ENCODE results near the gene MYH11. TPM values are rescaled to one million over a fixed set of nuclear protein-coding genes. Genes with fewer than 3 reads are reported as not detected.
A peak's percentile ranks its signal among the peaks of the same experiment; 100 is the strongest.
"Not testable (repeated sequence)": the region's sequence is repeated elsewhere in the genome, so short reads cannot be mapped to it uniquely, and the experiment has no call there.

MYH11 gene
- polyA plus RNA-seq, 1 donor = 11.2 TPM

DNA sequence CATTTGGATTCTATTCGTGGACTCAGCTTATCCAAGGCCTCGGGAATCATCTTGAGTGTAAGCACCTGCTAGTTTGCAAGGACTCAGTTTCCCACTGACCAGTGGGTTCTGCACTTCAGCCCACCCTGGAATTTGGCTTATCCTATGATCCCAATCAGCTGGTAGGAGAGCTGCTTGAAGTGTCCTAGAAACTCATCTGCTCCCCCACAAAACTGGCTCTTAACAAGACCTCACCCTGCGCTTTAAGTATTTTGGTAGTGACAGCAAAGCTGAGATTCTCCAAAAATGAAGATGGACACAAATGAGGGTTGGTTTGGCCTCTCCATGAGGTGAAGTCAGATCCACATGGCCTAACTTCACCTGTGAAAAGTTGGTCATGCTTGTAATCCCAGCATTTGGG, 149.5 kb downstream of the MYH11 start:
- no peak for DNase-seq

DNA sequence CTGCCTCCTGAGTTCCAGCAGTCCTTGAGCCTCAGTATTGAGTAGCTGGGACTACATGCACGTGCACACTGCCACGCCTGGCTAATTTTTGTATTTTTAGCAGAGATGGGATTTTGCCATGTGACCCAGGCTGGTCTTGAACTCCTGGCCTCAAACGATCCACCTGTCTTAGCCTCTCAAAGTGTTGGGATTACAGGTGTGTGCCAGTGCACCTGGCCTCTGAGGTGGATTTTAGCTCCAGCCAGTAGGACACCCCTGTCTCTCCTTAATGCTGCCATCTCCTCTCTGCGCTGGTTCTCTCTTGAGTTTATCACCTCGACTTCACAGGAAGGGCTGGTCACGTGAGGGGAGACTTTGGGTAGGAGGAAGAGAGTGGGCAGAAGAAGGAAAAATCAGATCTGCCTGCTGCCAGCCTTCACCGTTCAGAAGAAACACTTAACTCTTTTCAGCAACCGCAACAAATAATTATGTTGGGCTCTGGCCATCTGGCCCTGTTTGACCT, 151.7 kb downstream of the MYH11 start:
- DNase-seq = no peak

DNA sequence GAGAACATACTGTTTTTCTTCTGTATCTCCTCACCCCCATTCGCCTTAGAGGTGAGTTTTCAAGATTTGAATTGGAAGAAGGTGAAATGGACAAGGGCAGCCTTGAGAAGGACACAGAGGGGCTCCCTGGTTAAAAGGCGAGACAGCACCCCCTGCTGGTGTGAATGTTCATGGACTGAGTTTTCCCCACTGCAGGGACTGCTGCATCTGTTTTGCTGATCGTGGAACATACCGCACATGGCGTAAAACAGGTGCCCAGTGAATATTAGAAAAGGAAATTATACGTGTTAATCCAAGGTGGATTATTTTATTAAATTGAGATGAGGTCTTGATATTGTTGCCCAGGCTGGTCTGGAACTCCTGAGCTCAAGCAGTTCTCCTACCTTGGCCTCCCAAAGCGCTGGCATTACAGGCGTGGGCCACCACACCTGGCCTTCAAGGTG, 152.3 kb downstream of the MYH11 start:
- peak; percentile 39 for DNase-seq

DNA sequence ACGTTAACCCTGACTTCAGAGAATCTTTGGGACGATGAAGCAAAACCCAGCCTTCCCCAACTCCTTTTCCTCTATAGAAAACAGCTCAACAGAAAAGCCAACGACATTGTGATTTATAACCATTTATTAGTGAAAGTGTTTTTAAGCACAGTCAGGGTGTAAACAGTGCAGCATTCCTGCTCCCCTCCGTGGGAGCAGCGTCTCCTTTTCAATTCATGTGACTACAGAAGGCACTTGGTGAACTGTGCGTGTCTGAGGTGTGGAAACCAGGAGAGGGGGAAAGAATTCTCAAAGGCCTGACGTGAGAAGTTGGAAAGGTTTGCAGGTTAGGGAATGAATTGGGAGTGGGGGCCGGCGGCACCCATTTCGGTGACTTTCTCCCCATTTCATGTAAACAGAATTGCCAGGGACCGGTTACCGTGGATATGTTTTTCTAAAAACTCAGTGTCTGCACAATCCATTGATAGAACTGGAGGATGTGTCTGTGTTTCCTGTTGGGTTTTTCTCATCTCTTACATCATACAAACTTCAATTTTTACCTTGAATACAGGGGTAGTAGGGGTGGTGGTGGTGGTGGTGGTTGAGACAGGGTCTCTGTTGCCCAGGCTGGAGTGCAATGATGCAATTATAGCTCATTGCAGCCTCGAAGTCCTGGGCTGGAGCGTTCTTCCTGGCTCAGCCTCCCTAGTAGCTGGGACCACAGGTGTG, 153.6 kb downstream of the MYH11 start:
- DNase-seq = no peak

DNA sequence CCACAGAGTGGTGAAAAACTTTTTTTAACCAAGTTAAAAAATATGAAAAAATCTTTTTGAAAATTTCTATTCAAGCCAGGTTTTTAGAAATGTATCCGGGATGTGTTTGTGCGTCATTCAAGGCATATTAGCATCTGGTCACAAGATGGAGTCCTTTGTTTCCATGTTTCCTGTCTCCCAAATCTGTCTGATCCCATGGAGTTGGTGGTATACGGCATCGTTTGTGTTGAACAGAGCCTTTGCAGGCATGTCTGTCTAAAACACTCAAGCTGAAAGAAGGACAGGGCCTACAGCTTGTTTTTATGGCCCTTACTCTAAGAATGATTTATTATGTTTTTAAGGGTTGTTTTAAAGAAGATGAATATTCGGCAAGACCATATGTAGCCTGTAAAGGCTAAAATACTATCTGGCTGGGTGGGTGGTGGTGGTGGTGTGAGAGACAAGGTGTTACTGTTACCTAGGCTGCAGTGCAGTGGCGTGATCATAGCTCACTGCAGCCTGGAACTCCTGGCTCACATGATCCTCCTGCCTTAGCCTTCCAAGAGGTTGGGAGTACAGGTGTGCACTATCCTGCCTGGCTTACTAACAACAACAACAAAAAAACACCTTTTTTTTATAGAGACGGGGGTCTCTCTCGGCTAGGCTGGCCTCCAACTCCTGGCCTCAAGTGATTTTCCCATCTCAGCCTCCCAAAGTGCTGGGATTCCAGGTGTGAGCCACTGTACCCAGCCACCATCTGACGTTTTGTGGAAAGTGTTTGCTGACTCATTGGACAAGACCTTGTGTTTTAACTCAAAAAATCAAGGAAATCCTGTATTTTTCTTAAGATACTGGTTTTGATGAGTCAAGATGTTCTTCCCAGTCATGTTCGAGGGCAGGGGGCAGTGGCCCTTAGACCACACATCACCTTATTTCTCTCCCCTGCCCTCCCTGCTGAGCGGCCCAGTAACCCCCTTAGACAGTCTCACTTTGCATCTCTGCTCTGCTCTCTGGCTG, 154.6 kb downstream of the MYH11 start:
- DNase-seq = no peak

DNA sequence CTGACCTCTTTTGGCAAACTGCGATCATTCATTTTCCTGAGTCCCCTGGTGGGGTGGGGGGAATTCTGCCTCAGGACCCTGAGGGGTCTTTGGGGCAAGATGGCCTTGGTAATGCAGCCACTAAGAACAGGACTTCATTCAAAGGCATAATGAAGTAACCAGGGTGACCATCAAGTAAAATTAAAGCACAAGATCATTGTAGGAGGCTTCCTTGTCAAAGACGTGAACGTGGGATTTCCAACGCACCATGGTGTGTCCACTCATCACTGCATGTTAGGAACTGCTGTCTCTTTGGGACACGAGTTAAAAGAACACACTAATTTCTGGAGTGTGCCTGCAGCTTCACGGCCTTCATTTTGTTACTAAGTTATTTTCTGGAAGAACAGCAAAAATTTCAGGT, 155.5 kb downstream of the MYH11 start:
- no peak for DNase-seq

DNA sequence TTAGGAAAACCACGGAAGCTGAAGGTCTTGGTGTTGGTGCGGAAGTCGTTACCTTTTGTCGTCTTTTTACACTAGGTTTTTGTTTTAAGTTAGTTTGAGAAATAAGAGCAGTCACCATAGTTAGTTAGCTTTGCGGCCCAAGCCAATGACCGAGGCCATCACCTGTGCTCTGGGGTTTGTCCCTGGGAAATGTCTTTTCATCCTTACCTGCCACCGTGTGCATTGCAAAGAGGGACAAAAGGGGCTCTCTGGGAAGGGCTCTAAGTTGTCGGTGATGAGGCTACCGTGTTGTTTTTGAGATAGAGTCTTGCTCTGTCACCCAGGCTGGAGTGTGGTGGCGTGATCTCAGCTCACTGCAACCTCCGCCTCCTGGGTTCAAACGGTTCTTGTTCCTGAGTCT, 157.0 kb downstream of the MYH11 start:
- no peak for DNase-seq

DNA sequence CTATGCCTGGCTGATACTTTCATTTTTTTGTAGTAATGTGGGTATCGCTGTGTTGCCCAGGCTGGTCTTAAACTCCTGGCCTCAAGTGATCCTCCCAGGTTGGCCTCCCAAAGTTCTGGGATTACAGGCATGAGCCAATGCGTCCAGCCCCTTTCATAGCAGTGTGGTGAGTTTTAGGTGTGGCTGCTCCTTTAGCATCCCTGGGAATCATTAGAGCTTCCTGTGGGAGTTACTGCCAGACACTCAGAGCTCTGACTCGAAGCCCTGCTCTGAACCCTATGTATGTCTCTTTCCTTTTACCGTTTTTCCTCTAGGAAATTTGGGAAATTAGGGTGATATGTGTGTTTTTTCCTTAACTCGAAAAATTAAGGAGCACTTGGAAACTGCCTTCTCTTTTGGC, 162.3 kb downstream of the MYH11 start:
- DNase-seq = no peak

DNA sequence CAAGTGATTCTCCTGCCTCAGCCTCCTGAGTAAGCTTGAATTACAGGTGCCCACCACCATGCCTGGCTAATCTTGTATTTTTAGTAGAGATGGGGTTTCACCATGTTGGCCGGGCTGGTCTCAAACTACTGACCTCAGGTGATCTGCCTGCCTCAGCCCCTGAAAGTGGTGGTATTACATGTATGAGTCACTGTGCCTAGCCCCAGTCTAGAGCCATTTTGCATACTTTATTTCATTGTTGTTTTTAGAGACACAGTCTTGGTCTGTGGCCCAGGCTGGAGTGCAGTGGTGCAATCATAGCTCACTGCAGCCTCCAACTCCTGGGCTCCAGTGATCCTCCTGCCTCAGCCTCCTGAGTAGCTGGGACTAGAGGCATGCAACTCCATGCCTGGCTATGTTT, 164.3 kb downstream of the MYH11 start:
- not testable (repeated sequence) for DNase-seq

DNA sequence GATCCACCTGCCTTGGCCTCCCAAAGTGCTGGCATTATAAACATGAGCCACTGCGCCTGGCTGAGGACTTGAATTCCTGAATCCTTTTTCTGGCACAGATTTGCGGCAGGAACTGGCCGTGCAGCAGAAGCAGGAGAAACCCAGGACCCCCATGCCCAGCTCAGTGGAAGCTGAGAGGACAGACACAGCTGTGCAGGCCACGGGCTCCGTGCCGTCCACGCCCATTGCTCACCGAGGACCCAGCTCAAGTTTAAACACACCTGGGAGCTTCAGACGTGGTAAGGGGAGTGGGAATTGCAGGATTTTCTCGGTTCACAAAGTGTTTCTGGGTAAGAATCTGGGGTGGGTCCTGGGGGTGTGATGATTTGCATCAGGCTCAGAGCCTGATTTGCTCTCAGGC, 165.8 kb downstream of the MYH11 start:
- no peak for DNase-seq

DNA sequence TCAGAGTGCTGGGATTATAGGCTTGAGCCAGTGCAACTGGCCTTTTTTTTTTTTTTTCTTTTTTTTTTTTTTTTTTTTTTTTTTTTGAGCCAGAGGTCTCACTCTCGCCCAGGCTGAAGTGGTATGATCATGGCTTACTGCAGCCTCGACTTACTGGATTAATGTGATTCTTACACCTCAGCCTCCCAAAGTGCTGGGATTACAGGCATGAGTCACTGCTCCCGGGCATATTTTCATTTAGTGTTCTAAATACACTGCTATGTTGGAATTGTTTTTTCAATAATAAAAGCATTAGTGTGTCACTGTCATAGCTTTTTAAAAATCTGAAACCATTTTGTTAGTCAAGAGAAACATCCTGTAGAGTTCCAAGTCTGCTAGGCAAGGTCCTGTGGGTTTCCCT, 166.5 kb downstream of the MYH11 start:
- DNase-seq = no peak

DNA sequence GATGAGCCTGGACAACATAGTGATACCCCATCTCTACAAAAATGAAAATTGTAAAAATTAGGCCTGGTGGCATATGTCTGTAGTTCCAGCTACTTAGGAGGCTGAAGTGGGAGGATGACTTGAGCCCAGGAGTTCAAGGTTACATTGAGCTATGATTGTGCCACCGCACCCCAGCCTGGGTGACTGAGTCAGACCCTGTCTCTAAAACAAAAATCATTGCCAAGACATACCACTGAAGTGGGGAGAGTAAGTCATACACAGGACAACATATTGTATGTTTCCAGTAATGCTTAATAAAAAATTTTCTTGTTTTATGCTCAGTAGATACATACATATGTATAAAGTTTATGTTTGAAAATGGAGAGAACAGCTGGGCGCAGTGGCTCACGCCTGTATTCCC, 167.5 kb downstream of the MYH11 start:
- DNase-seq = no peak

DNA sequence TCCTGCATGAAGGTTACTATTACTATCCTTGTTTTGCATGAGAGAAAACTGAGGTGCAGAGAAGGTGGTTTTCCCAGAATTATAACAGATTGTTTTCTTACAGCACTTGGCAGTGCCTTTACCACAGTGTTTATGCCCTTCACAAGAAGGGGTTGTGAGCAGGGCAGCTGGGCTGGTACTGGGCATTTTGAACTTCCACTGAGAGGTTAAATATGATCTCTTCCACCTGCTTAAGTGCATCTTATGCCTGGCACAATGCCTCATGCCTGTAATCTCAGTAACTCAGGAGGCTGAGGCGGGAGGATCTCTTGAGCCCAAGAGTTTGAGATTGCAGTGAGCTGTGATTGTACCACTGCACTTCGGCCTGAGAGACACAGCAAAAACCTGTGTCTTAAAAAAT, 170.5 kb downstream of the MYH11 start:
- no peak for DNase-seq

DNA sequence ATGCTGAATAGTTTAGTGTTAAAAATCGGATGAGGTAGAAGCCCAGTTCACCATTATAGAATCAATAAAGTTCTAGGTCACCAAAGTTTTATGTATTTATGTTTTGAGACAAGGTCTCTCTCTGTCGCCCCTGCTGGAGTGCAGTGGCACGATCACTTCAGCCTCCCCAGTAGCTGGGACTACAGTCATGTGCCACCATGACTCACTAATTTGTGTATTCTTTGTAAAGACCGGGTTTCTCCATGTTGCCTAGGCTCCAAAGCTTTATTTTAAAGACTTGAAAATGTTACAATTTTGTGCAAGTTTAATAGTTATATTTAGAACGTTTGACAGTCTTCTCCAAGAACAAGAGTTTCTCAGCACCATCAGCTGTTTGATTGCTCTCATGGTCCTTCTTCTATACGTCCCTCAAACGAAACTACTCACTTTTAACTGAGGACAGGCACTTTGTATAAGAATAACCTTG, 174.7 kb downstream of the MYH11 start:
- DNase-seq = no peak

DNA sequence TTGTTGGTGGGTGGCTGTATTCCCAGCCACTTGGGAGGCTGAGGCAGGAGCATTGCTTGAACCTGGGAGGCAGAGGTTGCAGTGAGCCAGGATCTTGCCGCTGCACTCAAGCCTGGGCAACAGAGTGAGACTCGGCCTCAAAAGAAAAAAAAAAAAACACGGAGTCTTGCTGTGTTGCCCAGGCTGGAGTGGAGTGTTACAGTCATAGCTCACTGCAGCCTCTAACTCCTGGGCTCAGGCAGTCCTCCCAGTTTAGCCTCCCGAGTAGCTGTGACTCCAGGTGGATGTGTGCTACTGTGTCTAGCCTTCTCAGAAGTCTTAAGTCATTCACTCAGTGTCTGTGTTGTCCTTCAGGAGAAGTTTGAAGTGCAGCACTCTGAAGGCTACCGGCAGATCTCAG, 179.4 kb downstream of the MYH11 start:
- no peak for DNase-seq

DNA sequence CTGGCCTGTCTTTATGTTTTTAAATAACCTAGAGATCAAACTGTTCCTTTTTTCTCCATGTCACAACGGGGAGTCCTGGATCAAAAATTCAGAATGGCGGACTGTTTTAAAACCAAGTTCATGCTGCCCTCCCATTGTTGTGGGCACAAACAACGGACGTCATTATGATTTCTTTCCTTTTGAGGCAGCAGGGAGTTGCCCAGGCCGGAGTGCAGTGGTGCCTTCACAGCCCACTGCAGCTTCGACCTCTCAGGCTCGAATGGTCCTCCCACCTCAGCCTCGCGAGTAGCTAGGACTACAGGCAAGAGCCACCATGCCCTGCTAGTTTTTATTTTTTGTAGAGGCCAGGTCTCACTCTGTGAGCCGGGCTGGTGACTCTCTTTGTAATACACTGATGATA, 180.3 kb downstream of the MYH11 start:
- no peak for DNase-seq

DNA sequence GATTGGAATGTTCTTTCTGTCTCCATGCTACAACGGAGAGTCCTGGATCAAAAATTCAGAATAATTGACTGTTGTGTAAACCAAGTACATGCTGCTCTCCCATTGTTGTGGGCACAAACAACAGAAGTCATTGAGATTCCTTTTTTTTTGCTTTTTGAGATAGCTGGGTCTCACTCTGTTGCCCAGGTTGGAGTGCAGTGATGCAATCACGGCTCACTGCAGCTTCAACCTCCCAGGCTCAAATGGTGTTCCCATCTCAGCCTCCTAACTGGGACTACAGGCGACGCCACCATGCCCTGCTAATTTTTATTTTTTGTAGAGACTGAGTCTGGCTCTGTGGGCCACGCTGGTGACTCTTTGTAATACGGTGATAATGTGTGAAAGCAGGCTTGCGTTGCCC, 182.3 kb downstream of the MYH11 start:
- DNase-seq = no peak

DNA sequence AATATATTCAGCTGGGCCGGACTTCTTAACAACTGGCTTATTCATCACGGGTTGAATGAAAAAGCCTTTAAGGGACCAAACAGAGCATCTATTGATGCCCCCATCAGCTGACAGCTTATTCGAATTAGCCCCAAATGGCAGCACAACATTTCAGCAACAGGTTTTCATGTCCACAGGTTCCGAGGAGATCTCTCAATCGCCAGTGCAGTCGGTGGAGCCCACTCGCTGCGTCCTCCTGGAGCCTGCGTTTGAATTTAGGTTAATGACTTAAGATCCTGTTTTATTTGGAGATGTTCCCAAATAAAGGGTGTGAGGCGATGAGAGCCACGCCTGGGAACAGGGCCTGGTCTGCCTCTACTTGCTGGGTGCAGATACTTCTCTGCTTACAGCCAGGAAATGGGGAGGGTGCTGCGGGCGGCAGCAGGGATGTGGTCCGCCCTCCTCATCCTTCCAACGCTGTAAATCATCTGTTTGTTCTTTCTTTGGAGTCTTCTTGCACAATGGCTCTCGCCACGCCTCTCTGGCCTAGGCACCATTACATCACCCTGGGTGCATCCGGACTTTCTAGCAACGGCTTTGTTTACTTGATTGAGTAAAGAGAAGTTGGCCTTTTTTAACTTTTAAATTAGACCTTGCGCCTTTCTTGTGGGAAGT, 184.2 kb downstream of the MYH11 start:
- peak; percentile 68 for DNase-seq

DNA sequence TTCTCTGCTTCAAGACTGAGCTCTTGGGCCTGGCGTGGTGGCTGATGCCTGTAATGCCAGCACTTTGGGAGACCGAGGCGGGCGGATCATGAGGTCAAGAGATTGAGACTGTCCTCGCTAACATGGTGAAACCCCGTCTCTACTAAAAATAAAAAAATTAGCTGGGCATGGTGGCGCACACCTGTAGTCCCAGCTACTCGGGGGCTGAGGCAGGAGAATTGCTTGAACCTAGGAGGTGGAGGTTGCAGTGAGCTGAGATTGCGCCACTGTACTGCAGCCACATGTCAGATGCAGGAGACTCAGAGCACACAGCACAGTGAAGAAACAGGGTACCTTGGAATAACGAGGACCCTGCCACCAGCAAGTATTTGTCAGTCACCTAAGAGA, 184.7 kb downstream of the MYH11 start:
- not testable (repeated sequence) for DNase-seq

DNA sequence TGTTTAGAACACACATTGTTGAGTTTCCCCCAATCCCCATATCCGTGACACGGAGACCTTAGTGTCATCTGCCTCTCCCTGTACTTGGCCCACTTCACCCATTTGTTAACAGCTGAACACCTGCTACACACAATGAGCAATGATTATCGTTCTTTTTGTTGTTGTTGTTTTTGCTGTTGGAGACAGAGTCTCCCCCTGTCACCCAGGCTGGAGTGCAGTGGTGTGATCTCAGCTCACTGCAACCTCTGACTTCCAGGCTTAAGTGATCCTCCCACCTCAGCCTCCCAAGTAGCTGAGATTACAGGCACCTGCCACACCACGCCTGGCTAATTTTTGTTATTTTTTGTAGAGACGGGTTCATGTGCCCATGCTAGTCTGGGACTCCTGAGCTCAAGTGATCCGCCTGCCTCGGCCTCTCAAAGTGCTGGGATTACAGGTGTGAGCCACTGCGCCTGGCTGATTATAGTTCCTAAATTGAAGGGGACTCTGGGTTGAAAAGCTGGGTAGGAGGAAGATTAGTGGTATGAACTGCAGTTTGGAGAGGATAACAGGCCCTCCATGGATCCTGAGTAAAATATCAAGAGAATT, 185.2 kb downstream of the MYH11 start:
- DNase-seq = no peak

DNA sequence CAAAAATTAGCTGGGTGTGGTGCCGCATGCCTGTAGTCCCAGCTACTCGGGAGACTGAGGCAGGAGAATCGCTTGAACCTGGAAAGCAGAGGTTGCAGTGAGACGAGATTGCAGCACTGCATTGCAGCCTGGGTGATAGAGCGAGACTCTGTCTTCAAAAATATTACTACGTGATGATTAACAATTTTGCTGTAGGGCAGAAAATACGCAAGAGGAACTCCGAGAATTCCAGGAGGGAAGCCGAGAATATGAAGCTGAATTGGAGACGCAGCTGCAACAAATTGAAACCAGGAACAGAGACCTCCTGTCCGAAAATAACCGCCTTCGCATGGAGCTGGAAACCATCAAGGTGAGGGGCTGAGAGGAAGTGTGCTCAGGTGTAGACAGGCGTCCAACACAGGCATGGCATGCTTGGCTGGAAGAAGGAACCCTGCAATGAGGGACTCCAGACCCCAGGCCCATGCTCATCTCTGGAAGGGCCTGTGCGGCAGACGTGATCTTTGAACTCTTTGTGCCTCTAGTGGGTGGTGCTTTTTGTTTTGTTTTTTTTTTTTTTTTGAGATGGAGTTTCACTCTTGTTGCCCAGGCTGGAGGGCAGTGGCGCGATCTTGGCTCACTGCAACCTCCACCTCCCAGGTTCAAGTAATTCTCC, 189.6 kb downstream of the MYH11 start:
- DNase-seq = no peak

DNA sequence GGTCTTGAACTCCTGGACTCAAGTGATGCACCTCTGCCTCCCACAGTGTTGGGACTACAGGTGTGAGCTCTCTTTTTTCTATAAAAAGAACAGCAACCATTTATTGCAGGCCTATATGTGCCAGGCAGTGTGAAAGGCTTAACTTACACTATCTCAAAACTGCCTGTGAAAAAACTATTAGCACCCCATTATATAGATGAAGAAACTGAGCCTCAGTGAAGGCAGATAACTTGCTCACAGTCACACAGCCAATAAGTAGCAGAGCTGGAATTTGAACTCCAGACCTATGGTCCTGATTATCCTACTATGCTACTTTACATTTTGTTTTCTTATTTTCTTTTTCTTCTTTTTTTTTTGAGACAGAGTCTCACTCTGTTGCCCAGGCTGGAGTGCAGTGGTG, 191.7 kb downstream of the MYH11 start:
- DNase-seq = no peak

Data from hindlimb muscle (tissue), 1 donor.